Activated T-cell treated with anti-CD3 and anti-CD28 coated beads for 1 hour (primary cell): ENCODE results near the gene MYT1.

ENCODE experiments used
- DNase-seq: peaks from one replicate; pipeline ENCODE4 v3.0.0-alpha.2; 2020; ENCODE audit warnings: low read depth

Gene MYT1

DNA sequence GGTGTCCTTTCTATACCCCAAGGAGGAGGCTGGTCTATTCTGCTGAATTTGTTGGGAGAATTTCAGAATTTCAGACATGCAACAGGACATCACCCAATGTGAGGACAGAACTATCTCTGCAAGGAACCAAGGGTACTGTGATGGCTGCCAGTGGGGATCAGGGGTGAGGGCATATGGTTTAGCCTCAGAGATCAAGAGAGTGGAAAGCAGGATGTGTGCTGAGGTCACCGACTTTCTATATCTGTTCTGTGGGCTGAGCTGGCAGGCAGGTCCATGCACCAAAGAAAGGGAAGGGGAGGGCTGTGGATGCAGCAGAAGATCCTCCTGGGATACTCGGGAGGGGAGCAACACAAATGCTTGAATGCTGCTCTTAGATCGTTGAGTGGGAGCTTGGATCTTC, 28.8 kb downstream of the MYT1 start:
- DNase-seq, result no peak

- DNase-seq, result no peak
Measured at GRCh38 chr20:64194269-64194668, 30.0 kb downstream of the MYT1 start.

- no peak for DNase-seq
Measured at GRCh38 chr20:64196309-64196708, 32.1 kb downstream of the MYT1 start.

DNA sequence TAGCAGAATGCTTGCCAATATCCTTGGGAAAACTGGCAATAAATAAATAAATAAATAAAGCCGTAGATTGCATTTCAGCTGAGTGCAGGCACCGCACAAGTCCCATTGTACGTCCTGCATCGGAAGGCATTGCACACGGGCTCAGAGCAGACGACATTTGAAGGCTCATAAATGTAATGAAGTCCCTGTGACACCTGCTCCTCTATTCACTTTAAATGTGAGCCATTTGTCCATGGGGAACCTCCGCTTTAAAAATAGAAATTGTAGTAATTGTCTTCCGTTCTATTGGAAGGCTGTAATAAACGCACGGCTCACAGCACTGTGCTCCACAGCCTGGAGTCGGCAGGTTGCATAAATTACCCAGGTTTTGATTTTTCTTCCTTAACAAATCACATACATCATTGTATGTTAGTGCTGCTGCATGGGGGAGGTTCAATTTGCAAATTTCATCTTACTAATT, 32.6 kb downstream of the MYT1 start:
- no peak for DNase-seq

- DNase-seq, result no peak
Measured at GRCh38 chr20:64198347-64198746, 34.1 kb downstream of the MYT1 start.

- no peak for DNase-seq
Measured at GRCh38 chr20:64199395-64199794, 35.1 kb downstream of the MYT1 start.

GRCh38 chr20:64200740-64201139, 36.5 kb downstream of the MYT1 start:
- no peak for DNase-seq

GRCh38 chr20:64201653-64202052, 37.4 kb downstream of the MYT1 start:
- no peak for DNase-seq

DNA sequence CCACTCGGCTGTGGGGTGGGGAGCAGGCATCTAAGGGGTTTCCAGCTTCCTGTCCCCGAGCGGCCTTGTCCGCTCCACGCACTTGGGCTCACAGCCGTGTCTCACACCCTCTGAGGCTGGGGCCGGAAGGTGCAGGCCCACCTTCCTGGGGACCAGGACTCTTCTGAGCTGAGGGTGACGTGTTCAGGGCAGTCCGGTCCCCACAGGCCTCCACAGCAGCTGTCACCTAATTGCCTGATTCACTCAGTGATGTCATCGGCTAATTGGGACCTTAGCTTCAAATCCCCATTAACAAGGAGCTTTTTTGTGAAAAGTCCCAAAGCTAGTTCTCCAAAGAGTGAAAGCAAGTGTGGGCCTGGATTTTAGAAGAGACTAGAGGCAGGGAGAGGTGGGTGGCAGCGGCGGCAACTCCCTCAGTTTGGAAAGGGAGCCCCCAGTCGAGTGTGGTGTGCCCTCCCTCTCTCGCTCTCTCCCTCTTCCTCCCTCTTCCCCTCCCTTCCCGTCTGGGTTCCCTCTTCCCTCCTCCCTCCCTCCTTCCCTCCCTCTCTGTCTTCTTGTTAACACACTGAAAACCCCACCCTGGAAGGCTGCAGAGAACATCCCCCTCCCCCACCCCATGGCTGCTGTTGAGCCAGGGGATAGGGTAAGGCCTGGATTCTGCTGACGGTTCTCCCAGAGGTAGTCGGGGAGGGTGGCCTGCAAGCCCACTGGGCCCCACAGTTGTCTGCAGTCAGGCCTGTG, 39.0 kb downstream of the MYT1 start:
- DNase-seq, result no peak

- no peak for DNase-seq
Measured at GRCh38 chr20:64205611-64206026, 41.4 kb downstream of the MYT1 start.

GRCh38 chr20:64206614-64207013, 42.4 kb downstream of the MYT1 start:
- DNase-seq, result no peak

GRCh38 chr20:64207641-64208590, 43.7 kb downstream of the MYT1 start:
- DNase-seq, result no peak

DNA sequence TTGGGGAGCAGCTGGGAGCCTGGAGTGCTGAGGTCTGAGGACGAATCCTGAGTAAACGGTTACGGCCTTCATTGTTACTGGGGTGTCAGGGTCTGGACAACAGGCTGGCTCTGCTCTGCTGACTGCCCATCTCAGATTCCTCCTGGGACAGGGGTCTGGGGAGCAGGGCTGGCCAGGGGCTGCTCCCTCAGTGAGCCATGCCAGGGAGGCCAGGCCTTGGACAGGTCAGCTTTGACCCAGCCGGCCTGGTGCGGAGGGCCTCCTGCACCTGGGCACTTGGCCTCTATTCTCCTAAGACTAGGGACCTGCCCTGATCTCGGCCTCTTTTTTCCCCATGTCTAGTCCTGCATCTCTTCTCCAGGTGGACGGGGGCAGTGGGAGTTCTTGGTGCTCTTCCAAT, 44.9 kb downstream of the MYT1 start:
- no peak for DNase-seq

- DNase-seq, result no peak
Measured at GRCh38 chr20:64210656-64211369, 46.6 kb downstream of the MYT1 start.

DNA sequence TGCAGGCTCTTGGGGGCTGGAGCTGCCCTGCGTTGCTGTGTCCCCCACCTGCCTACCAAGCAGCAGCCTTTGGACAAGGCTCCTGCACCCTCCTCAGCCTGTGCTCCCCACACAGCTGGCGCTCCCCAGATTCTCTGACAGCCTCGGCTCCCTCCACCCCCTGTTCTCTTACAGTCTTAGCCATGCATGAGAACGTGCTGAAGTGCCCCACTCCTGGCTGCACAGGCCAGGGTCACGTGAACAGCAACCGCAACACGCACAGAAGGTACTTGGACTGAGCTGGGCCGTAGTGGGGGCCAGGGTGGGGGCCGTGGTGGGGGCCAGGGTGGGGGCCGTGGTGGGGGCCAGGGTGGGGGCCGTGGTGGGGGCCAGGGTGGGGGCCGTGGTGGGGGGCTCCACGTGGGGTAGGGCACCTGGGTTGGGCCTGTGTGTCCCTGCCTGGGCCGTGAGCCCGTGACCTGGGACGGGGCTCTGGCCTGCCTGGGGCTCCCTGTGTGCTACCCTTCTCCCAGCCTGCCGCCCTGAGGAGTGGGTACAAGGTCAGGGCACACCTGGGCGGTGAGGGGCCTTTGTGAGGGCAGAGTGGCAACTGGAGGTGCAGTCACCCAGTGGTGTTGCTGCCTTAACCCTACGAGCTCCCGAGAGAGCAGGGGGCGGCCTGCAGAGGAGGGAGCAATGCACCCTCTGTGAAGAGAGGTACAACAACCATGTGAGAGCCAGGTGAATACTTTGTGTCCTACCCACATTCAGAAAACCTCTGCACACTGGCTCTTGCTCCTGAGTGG, 47.8 kb downstream of the MYT1 start:
- DNase-seq, result no peak

- no peak for DNase-seq
Measured at GRCh38 chr20:64212755-64213154, 48.5 kb downstream of the MYT1 start.

DNA sequence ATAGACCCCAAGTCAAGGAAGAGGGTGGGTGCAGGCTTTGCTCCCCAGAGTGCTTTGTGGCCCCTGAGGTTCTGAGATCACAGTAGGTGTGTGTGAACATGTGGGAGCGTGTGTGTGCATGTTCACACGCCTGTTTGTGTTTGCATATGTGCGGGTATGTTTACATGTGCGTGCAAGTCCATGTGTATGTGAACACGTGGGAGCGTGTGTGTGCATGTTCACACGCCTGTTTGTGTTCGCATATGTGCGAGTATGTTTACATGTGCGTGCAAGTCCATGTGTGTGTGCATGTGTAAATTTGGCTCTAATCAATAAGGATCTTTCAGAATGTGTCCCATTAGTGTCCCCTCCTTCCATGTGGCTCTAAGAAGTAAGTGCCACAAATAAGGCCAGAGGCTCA, 49.9 kb downstream of the MYT1 start:
- DNase-seq, result no peak

GRCh38 chr20:64214952-64215351, 50.7 kb downstream of the MYT1 start:
- DNase-seq, result no peak

- no peak for DNase-seq
Measured at GRCh38 chr20:64216036-64216435, 51.8 kb downstream of the MYT1 start.

DNA sequence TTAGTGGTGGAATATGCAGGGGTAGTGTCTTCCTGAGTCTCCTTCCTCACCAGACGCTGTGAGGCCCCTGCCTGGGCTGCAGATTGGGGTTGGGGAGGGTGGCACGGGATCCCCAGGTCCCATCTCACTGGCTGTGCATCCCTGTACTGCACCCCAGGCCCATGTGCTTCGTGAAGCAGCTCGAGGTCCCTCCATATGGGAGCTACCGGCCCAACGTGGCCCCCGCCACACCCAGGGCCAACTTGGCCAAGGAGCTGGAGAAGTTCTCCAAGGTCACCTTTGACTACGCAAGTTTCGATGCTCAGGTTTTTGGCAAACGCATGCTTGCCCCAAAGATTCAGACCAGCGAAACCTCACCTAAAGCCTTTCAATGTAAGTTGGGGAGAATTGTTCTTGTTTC, 52.7 kb downstream of the MYT1 start:
- no peak for DNase-seq

DNA sequence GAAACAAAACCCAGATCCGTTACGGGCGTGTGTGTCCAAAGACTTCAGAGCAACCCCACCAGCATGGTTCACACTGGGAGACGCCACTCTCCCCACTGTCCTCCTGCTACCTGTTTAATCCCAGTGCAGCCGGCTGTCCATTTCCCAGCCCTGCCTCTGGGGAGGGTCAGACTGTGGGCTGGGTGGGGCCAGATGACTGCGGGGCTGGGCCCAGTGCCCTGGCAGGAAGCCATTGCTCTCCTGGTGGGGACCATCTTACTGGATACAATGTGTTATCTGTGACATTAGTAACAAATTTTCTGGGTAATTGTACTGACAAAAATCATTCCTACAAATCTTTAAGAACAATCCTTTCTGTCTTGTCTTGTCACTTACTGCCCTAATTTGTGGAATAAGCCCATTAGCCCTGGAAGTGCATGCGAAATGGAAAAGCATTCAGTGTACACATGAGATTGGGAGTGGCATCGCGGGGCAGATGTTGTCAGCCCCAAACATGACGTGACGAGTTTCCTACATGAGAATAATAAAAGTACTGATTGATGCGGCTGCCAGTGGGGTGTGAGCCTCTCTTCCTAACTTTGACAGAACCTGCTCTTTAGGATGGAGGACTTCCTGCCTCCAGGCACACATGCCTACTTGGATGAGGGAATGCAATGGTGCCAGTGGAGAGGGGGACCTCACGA, 53.4 kb downstream of the MYT1 start:
- no peak for DNase-seq
